Measurements from ENCODE around the gene UBE2I. TPM values are rescaled to one million over a fixed set of nuclear protein-coding genes. Genes with fewer than 3 reads are reported as not detected.

Gene UBE2I
- total RNA-seq, 1 experiment from 2014 or later, result 198 TPM

GRCh38 chr16:1340730-1341494 lies 31.5 kb downstream of the UBE2I start:
- DNase-seq (ENCODE audit: low read depth, low spot score), result no peak
- no peak for ATAC-seq
- no TSS peak for BruUV-seq (replicated peaks)
- Histone ChIP-seq H3K36me3 (ENCODE audit: control insufficient read depth, insufficient read depth, low read length) (no peaks in the 10 kb centered on the region), H3K27ac (ENCODE audit: low read length) (no peak overlapping the region), H3K4me1 (ENCODE audit: control insufficient read depth, insufficient read depth, low read length) (peaks cover 3% of the 10 kb centered on the region; the same call in 1 of the 2 replicates), H3K9me3 (ENCODE audit: control insufficient read depth, insufficient read depth, low read depth, low read length) (no peaks in the 10 kb centered on the region), H3K27me3 (ENCODE audit: control insufficient read depth, insufficient read depth, low read length) (no peaks in the 10 kb centered on the region), H3K4me3 (ENCODE audit: low read depth in 2 of 2, low read length in 2 of 2) (no peak overlapping the region)
- intact Hi-C loops (cut with micrococcal nuclease; ENCODE audit: unreplicated experiment) (no loop called here), in situ Hi-C loops (cut with HindIII; ENCODE audit: low pct_unique_long_range_greater_than_20kb, low sequenced_read_pairs) (no loop called here)
- ChIA-PET CTCF (no interaction called here), POLR2A (no interaction called here)
- TF ChIP-seq POLR2AphosphoS5 (IDR thresholded peaks at IDR 0.05; ENCODE audit: low read depth, low read length) (no peak), TCF7L2 (IDR thresholded peaks at IDR 0.05; ENCODE audit: low read depth, low read length) (no peak), REST (IDR thresholded peaks at IDR 0.05; ENCODE audit: insufficient read depth in 1 of 2, low read depth in 2 of 2, low read length in 1 of 2) (no peak), CTCF (IDR thresholded peaks at IDR 0.05) (no peak), SIN3A (IDR thresholded peaks at IDR 0.05; ENCODE audit: borderline replicate concordance, insufficient read depth, low read depth, low read length) (no peak)

- Histone ChIP-seq H3K4me3 (ENCODE audit: low read depth in 2 of 2, low read length in 2 of 2) (no peak overlapping the region), H3K4me1 (ENCODE audit: control insufficient read depth, insufficient read depth, low read length) (peaks cover 3% of the 10 kb centered on the region; the same call in 1 of the 2 replicates), H3K27ac (ENCODE audit: low read length) (no peak overlapping the region), H3K36me3 (ENCODE audit: control insufficient read depth, insufficient read depth, low read length) (no peaks in the 10 kb centered on the region), H3K27me3 (ENCODE audit: control insufficient read depth, insufficient read depth, low read length) (no peaks in the 10 kb centered on the region), H3K9me3 (ENCODE audit: control insufficient read depth, insufficient read depth, low read depth, low read length) (no peaks in the 10 kb centered on the region)
- ATAC-seq (no peak), DNase-seq (ENCODE audit: low read depth, low spot score) (no peak)
- POLR2A ChIA-PET, result no interaction called here
- BruUV-seq (replicated peaks), result no TSS peak
- TF ChIP-seq CTCF (IDR thresholded peaks at IDR 0.05), result no peak
- no peak for TF ChIP-seq REST (IDR thresholded peaks at IDR 0.05; ENCODE audit: insufficient read depth in 1 of 2, low read depth in 2 of 2, low read length in 1 of 2)
- no peak for TF ChIP-seq POLR2AphosphoS5 (IDR thresholded peaks at IDR 0.05; ENCODE audit: low read depth, low read length)
- TF ChIP-seq TCF7L2 (IDR thresholded peaks at IDR 0.05; ENCODE audit: low read depth, low read length), result no peak
- TF ChIP-seq SIN3A (IDR thresholded peaks at IDR 0.05; ENCODE audit: borderline replicate concordance, insufficient read depth, low read depth, low read length), result no peak
- in situ Hi-C loops (cut with HindIII; ENCODE audit: low pct_unique_long_range_greater_than_20kb, low sequenced_read_pairs), result no loop called here
- intact Hi-C loops (cut with micrococcal nuclease; ENCODE audit: unreplicated experiment), result no loop called here
- CTCF ChIA-PET, result interaction anchor here (1.9 kb wide), 1 partner anchor 11 kb away, joined by 7 read pairs; no protein-coding TSS in a partner anchor
Observed at GRCh38 chr16:1341495-1342420, 32.3 kb downstream of the UBE2I start.
